K562 (cell line): ENCODE data around the gene SMAD3. TPM values are rescaled to one million over a fixed set of nuclear protein-coding genes. Genes with fewer than 3 reads are reported as not detected.

Source experiments
- ATAC-seq: fragments of 200-7000 bp; cut with Tn5 transposase; 3 replicates; pipeline ENCODE4 v1.9.1; 2020; ENCODE audit warnings: moderate library complexity
- BruUV-seq: library from RNA; stranded (reverse); fragments of 400-500 nt; replicated peaks from 2 replicates; lab custom pipeline; 2021; lab: Mats Ljungman, UMichigan
- CTCF ChIA-PET: fragments of 300-600 bp; formaldehyde crosslinking; extraction: SDS; loops from one replicate; lab custom pipeline; 2021; ENCODE audit warnings: low intra/inter-chr PET ratio; lab: Yijun Ruan, JAX
- POLR2A ChIA-PET: fragments of 300-600, 350-650 bp; sonication (Branson Sonifier 250); formaldehyde crosslinking; extraction: SDS; loops from one replicate; lab custom pipeline; 2021; ENCODE audit warnings: antibody characterized with exemption, inconsistent platforms; lab: Yijun Ruan, JAX
- DNase-seq, 4 experiments: peaks; one replicate each; pipeline versions ENCODE4 v3.0.0 to v3.0.0-alpha.2; 2011 to 2018; ENCODE audit warnings: low spot score in 3 of 4, mixed read lengths in 3 of 4; ENCODE audit errors: extremely low read depth in 1 of 4
- FAIRE-seq: peaks from 2 replicates; lab custom pipeline; 2011; peaks lifted over from hg19 to GRCh38; lab: Jason Lieb, UNC
- H2AFZ ChIP-seq: 2 replicates; pipeline ENCODE4 v1.6.0; 2011; ENCODE audit warnings: low read depth, low read length, control low read depth, inconsistent platforms
- H3K27ac ChIP-seq: fragments of 200-600 bp; 3 replicates; pipeline ENCODE4 v1.8.0; 2011; ENCODE audit warnings: low read depth, mild to moderate bottlenecking, control low read depth, inconsistent platforms, low read length, moderate library complexity, mixed read lengths; ENCODE audit errors: extremely low read depth
- H3K27me3 ChIP-seq, 2 experiments: fragments of 300-600 bp in 1 of 2; 2 replicates in 1 of 2; 3 replicates in 1 of 2; pipeline versions ENCODE4 v1.6.0 to v1.8.0; 2011; ENCODE audit warnings: inconsistent platforms in 2 of 2, low read length in 2 of 2, mild to moderate bottlenecking in 1 of 2, mixed read lengths in 1 of 2, moderate library complexity in 1 of 2; ENCODE audit not compliant: control insufficient read depth in 2 of 2, insufficient read depth in 2 of 2
- H3K36me3 ChIP-seq: fragments of 300-600 bp; 3 replicates; pipeline ENCODE4 v1.8.0; 2011; ENCODE audit warnings: mild to moderate bottlenecking, low read length, inconsistent platforms; ENCODE audit not compliant: control insufficient read depth, insufficient read depth
- H3K4me1 ChIP-seq, 2 experiments: fragments of 200-600 bp in 1 of 2; replicated peaks in 1 of 2; 2 replicates in 1 of 2; 3 replicates in 1 of 2; pipeline versions ENCODE4 v1.5.1 to v1.8.0; 2011; ENCODE audit warnings: inconsistent platforms in 2 of 2, low read length in 2 of 2, mild to moderate bottlenecking in 1 of 2, mixed read lengths in 1 of 2, moderate library complexity in 1 of 2; ENCODE audit not compliant: control insufficient read depth in 2 of 2, insufficient read depth in 2 of 2
- H3K4me2 ChIP-seq: 2 replicates; pipeline ENCODE4 v1.6.1; 2011; ENCODE audit warnings: low read length, control low read depth, inconsistent platforms, mixed read lengths; ENCODE audit not compliant: insufficient read depth
- H3K4me3 ChIP-seq: fragments of 200-600 bp; sonication (generic), shearing (Covaris generic); 2 replicates; pipeline ENCODE4 v1.5.1; 2016; ENCODE audit warnings: control low read depth, inconsistent platforms
- H3K79me2 ChIP-seq: fragments of 200-600 bp; 3 replicates; pipeline ENCODE4 v1.8.0; 2011; ENCODE audit warnings: low read length, inconsistent platforms; ENCODE audit not compliant: control insufficient read depth, insufficient read depth
- H3K9ac ChIP-seq, 2 experiments: 2 replicates each; pipeline versions ENCODE4 v1.6.0 to v1.6.1; 2011; ENCODE audit warnings: low read depth in 2 of 2, low read length in 2 of 2, control low read depth in 1 of 2, inconsistent platforms in 1 of 2, mild to moderate bottlenecking in 1 of 2, mixed read lengths in 1 of 2; ENCODE audit not compliant: insufficient read depth in 1 of 2
- H3K9me1 ChIP-seq: one replicate; pipeline ENCODE4 v1.6.0; 2011; ENCODE audit warnings: inconsistent platforms, mild to moderate bottlenecking, low read length, moderate library complexity; ENCODE audit not compliant: control insufficient read depth, insufficient read depth
- H3K9me3 ChIP-seq: replicated peaks from 2 replicates; pipeline ENCODE4 v1.5.1; 2011; ENCODE audit warnings: low read depth, low read length, inconsistent platforms; ENCODE audit not compliant: control insufficient read depth, insufficient read depth
- H4K20me1 ChIP-seq: replicated peaks from 2 replicates; pipeline ENCODE4 v1.6.1; 2011; ENCODE audit warnings: low read length, inconsistent platforms, mixed read lengths; ENCODE audit not compliant: control insufficient read depth, insufficient read depth
- E2F4 ChIP-seq: sonication (generic); formaldehyde crosslinking; IDR thresholded peaks from 2 replicates; pipeline ENCODE4 v1.8.0; 2022; ENCODE audit warnings: mild to moderate bottlenecking, low read depth, missing genetic modification reagents
- GATAD2A ChIP-seq: fragments of 450-650 bp; IDR thresholded peaks from 2 replicates; pipeline ENCODE4 v1.6.1; 2017
- POLR2AphosphoS2 ChIP-seq: IDR thresholded peaks from 2 replicates; pipeline ENCODE4 v1.6.1; 2012; ENCODE audit warnings: low read length, improper control_type of control experiment
- ZC3H4 ChIP-seq: sonication (generic); formaldehyde crosslinking; IDR thresholded peaks from 2 replicates; pipeline ENCODE4 v1.9.0; 2021; ENCODE audit warnings: missing genetic modification reagents, borderline replicate concordance
- ZNF24 ChIP-seq: fragments of 450-650 bp; IDR thresholded peaks from 2 replicates; pipeline ENCODE4 v1.6.1; 2016
- ZNF316 ChIP-seq: fragments of 450-650 bp; IDR thresholded peaks from 2 replicates; pipeline ENCODE4 v1.6.1; 2016
- ZNF507 ChIP-seq: conservative IDR thresholded peaks from 2 replicates; pipeline ENCODE4 v1.6.1; 2017; ENCODE audit warnings: missing genetic modification characterization, missing compliant biosample characterization
- ZNF764 ChIP-seq: fragments of 250-450 bp; sonication (Bioruptor Pico); IDR thresholded peaks from 2 replicates; pipeline ENCODE4 v1.4.0; 2020; ENCODE audit warnings: low read depth, mild to moderate bottlenecking, moderate library complexity
- WGBS: fragments of 100-300 bp; shearing (Covaris generic); methylation state at CpG from one replicate; pipeline ENCODE4 v1.1.6; 2016; ENCODE audit warnings: low coverage, mixed read lengths; ENCODE audit not compliant: insufficient coverage; ENCODE audit errors: missing lambda C conversion rate; 5-methylcytosine and 5-hydroxymethylcytosine counted together
- in situ Hi-C: fragments of 300-500 bp; cut with MboI; formaldehyde crosslinking; loops from 4 replicates; pipeline ENCODE4 v1.15.0; 2018; ENCODE audit warnings: inconsistent platforms, mixed read lengths
- intact Hi-C: fragments of 100-400 bp; cut with micrococcal nuclease; formaldehyde crosslinking; loops from 2 replicates; pipeline ENCODE4 v1.14.2; 2022
- polyA plus RNA-seq, 8 experiments: library from polyadenylated mRNA; depleted of rRNA in 4 of 8; stranded (reverse) in 5 of 8; unstranded in 3 of 8; fragments of >200 nt; fragmentation: Nextera tagmentation in 2 of 8; fragmentation: Illumina TruSeq in 1 of 8; extraction: Ambion mirVana in 2 of 8; extraction: Trizol in 1 of 8; gene quantifications; 2 replicates each; pipeline versions ENCODE4 v1.2.1 to v1.2.3, GENCODE V29; 2011 to 2014; ENCODE audit warnings: inconsistent platforms in 1 of 8, missing spikeins in 1 of 8
- total RNA-seq, 7 experiments: library from RNA; depleted of rRNA in 6 of 7; stranded (reverse); fragments of >200 nt in 6 of 7; fragmentation: Illumina TruSeq in 2 of 7; extraction: Trizol in 2 of 7; gene quantifications; 2 replicates each; pipeline versions ENCODE4 v1.2.1 to v1.2.3, GENCODE V29; 2011 to 2021; ENCODE audit warnings: low replicate concordance in 1 of 7
- TF ChIP-seq, protein P1 (sequence below): fragments of 250-450 bp; sonication (Bioruptor Pico); IDR thresholded peaks from 2 replicates; pipeline ENCODE4 v1.8.0; 2021; ENCODE audit warnings: mild to moderate bottlenecking, moderate library complexity
- TF ChIP-seq, protein P2 (sequence below): fragments of 450-650 bp; IDR thresholded peaks from 2 replicates; pipeline ENCODE4 v1.6.1; 2018; ENCODE audit warnings: mild to moderate bottlenecking, low read depth; ENCODE audit not compliant: partially characterized antibody

SMAD3 gene
- total and polyA plus RNA-seq, 9 of the 15 experiments (the other 6 are each of a cell fraction or from before 2014, with no cell fraction given), result 4.3 to 39.2 (median 11.1) TPM

GRCh38 chr15:67051088-67052045 lies 14.0 kb upstream of the SMAD3 start:
- H3K27me3 ChIP-seq, result no peaks in the 10 kb centered on the region
- ChIA-PET CTCF (no interaction called here), POLR2A (interaction anchor here (0.7 to 1.7 kb wide), 4 partner anchors 8 to 24 kb away, joined by 3 to 10 read pairs (median 4); no protein-coding TSS in a partner anchor)
- H3K9me3 ChIP-seq, result no peaks in the 10 kb centered on the region
- FAIRE-seq, result no peak
- H3K4me2 ChIP-seq, result no peak overlapping the region
- H4K20me1 ChIP-seq, result no peaks in the 10 kb centered on the region
- H3K9ac ChIP-seq, result no peak overlapping the region
- in situ Hi-C loops, result no loop called here
- 83% methylated on average over 6 of the region's 6 CpGs for WGBS
- no peaks in the 10 kb centered on the region for H3K9me1 ChIP-seq
- no peaks in the 10 kb centered on the region for H3K79me2 ChIP-seq
- H2AFZ ChIP-seq, result peak overlapping the region; percentile 68; the same call in 1 of the 2 replicates
- no peak overlapping the region for H3K27ac ChIP-seq
- H3K36me3 ChIP-seq, result no peaks in the 10 kb centered on the region
- no peak for ATAC-seq
- no peak for DNase-seq
- intact Hi-C loops, result no loop called here
- H3K4me3 ChIP-seq, result no peak overlapping the region
- BruUV-seq, result no TSS peak
- peaks cover 0 to 12% of the 10 kb centered on the region in 2 experiments; a peak in 4 of 5 replicates for H3K4me1 ChIP-seq
- TF ChIP-seq ZNF507 (no peak), ZNF24 (0 out of 2 replicates have a peak, but pooled peaks have one; percentile 58)

DNA sequence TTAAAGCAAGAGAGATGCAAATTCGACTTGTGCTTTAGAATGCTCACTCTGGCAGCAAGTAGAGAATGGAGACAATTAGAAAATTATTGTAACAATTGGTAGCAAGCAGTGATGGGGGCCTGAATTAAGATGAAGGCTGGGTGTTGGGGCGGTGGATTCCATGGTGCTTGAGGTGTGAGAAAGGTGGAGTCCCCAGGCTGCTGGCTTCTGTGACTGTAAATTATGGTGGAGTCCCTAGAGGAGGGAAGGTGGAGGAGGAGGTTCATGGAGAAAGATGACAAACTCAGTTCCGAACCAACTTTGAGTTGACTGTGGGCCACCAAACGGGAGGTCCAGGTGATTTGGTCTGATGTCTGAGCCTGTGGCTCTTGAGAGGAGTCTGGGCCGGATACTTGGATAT lies 10.7 kb upstream of the SMAD3 start:
- POLR2A ChIA-PET, result interaction anchor here (1.4 kb wide), 1 partner anchor 13 kb away, joined by 3 read pairs; no protein-coding TSS in a partner anchor
- no peak overlapping the region for H3K9ac ChIP-seq
- H4K20me1 ChIP-seq, result no peaks in the 10 kb centered on the region
- H3K79me2 ChIP-seq, result no peaks in the 10 kb centered on the region
- peaks cover 3 to 5% of the 10 kb centered on the region in 2 experiments; a peak in 2 of 5 replicates for H3K4me1 ChIP-seq
- DNase-seq, result no peak
- ATAC-seq, result no peak; the same call in 2 of the 3 replicates
- no peak overlapping the region for H3K4me2 ChIP-seq
- H3K9me1 ChIP-seq, result no peaks in the 10 kb centered on the region
- H3K27me3 ChIP-seq, result no peaks in the 10 kb centered on the region
- no peaks in the 10 kb centered on the region for H3K36me3 ChIP-seq
- H3K4me3 ChIP-seq, result no peak overlapping the region
- BruUV-seq, result no TSS peak
- H3K9me3 ChIP-seq, result no peaks in the 10 kb centered on the region
- H2AFZ ChIP-seq, result 0 out of 2 replicates have a peak overlapping the region, but pooled peaks have one; percentile 17
- intact Hi-C loops, result no loop called here
- WGBS, result 35% methylated on average over 5 of the region's 5 CpGs
- no peak overlapping the region for H3K27ac ChIP-seq
- in situ Hi-C loops, result no loop called here
- no peak for FAIRE-seq
- CTCF ChIA-PET, result no interaction called here
- no peak for TF ChIP-seq ZNF316
- no peak for TF ChIP-seq GATAD2A
- TF ChIP-seq ZC3H4 (CRISPR knock-in tag), result no peak
- TF ChIP-seq, protein P1, sequence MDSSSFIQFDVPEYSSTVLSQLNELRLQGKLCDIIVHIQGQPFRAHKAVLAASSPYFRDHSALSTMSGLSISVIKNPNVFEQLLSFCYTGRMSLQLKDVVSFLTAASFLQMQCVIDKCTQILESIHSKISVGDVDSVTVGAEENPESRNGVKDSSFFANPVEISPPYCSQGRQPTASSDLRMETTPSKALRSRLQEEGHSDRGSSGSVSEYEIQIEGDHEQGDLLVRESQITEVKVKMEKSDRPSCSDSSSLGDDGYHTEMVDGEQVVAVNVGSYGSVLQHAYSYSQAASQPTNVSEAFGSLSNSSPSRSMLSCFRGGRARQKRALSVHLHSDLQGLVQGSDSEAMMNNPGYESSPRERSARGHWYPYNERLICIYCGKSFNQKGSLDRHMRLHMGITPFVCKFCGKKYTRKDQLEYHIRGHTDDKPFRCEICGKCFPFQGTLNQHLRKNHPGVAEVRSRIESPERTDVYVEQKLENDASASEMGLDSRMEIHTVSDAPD (CRISPR knock-in tag), result no peak
- TF ChIP-seq POLR2AphosphoS2, result no peak
- TF ChIP-seq, protein P2, sequence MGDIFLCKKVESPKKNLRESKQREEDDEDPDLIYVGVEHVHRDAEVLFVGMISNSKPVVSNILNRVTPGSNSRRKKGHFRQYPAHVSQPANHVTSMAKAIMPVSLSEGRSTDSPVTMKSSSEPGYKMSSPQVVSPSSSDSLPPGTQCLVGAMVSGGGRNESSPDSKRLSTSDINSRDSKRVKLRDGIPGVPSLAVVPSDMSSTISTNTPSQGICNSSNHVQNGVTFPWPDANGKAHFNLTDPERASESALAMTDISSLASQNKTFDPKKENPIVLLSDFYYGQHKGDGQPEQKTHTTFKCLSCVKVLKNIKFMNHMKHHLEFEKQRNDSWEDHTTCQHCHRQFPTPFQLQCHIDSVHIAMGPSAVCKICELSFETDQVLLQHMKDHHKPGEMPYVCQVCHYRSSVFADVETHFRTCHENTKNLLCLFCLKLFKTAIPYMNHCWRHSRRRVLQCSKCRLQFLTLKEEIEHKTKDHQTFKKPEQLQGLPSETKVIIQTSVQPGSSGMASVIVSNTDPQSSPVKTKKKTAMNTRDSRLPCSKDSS, result no peak
- TF ChIP-seq E2F4 (CRISPR knock-in tag), result no peak
- no peak for TF ChIP-seq ZNF764
